ENCODE results near the gene SLC45A1.

DNA sequence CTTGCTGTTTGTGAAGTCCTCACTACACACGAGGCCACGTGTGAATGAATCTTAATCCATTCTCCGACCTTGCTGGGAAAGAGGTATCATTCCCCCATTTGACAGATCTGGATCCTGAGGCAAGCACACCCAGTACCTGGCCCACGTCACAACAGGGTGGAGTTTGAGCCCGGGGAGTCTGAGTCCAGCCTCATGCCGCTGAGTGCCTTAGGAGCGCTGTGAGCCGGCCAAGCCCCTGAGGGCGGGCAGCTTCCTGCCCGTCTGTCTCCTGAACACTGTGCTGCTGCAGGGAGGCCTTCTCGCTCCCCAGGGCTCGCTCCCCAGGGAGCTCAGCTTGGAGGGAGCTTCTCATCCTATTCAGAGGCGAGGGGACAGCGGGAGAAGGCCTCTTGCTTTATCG, 29.7 kb downstream of the SLC45A1 start:
- TF ChIP-seq TCF7L2 (IDR thresholded peaks at IDR 0.05; ENCODE audit: borderline replicate concordance, low read depth, low read length): no peak
- TF ChIP-seq, protein P1, sequence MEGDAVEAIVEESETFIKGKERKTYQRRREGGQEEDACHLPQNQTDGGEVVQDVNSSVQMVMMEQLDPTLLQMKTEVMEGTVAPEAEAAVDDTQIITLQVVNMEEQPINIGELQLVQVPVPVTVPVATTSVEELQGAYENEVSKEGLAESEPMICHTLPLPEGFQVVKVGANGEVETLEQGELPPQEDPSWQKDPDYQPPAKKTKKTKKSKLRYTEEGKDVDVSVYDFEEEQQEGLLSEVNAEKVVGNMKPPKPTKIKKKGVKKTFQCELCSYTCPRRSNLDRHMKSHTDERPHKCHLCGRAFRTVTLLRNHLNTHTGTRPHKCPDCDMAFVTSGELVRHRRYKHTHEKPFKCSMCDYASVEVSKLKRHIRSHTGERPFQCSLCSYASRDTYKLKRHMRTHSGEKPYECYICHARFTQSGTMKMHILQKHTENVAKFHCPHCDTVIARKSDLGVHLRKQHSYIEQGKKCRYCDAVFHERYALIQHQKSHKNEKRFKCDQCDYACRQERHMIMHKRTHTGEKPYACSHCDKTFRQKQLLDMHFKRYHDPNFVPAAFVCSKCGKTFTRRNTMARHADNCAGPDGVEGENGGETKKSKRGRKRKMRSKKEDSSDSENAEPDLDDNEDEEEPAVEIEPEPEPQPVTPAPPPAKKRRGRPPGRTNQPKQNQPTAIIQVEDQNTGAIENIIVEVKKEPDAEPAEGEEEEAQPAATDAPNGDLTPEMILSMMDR (tag by site-specific recombination; IDR thresholded peaks at IDR 0.05): no peak
- TF ChIP-seq, protein P2, sequence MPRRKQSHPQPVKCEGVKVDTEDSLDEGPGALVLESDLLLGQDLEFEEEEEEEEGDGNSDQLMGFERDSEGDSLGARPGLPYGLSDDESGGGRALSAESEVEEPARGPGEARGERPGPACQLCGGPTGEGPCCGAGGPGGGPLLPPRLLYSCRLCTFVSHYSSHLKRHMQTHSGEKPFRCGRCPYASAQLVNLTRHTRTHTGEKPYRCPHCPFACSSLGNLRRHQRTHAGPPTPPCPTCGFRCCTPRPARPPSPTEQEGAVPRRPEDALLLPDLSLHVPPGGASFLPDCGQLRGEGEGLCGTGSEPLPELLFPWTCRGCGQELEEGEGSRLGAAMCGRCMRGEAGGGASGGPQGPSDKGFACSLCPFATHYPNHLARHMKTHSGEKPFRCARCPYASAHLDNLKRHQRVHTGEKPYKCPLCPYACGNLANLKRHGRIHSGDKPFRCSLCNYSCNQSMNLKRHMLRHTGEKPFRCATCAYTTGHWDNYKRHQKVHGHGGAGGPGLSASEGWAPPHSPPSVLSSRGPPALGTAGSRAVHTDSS (tag by site-specific recombination; IDR thresholded peaks at IDR 0.05): no peak

Measured in HEK293 (cell line).